Smooth muscle cell of the brain vasculature (primary cell): ENCODE data around the gene PKDCC.
A peak's percentile ranks its signal among the peaks of the same experiment; 100 is the strongest.
"Not testable (repeated sequence)": the region's sequence is repeated elsewhere in the genome, so short reads cannot be mapped to it uniquely, and the experiment has no call there.

ENCODE experiments used
- DNase-seq: peaks from one replicate; pipeline ENCODE4 v3.0.0-alpha.2; 2012; ENCODE audit warnings: low read depth, low spot score

The PKDCC gene

DNA sequence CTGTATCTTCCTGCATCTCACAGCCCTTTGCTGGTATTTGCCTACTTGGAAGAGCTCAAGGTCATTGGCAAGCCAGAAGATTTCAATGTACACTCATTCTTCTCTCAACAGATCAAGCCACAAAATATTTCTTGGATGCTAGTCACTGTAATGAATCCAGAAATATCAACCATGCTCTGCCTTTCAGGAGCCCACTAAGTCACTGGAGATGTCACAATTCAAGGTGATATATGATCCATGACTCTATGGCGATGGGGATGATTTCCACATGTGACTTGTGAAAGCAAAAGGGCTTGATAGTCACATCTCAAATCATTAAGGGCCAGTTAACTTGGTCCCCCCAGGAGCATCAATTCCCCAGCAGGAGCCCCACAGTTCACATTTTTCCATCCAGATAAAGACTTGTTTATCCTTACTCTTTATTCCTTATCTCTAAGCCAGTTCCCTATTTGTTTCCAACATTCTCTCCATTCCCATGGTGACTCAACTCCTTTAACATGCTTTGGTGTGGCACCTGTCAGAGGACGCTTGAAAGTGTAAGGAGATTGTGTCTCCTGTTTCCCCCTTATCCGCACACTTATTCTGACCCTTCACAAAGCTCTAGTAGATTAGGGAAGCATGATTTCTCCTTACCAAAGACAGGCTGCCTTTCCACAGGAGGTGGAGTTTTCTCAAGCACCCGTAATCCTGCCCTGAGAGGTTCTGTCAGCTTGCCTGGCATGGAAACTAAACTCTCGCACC, 15.8 kb downstream of the PKDCC start:
- no peak for DNase-seq

- no peak for DNase-seq
These were observed 16.7 kb downstream of the PKDCC start for GRCh38 chr2:42064417-42064942.

DNA sequence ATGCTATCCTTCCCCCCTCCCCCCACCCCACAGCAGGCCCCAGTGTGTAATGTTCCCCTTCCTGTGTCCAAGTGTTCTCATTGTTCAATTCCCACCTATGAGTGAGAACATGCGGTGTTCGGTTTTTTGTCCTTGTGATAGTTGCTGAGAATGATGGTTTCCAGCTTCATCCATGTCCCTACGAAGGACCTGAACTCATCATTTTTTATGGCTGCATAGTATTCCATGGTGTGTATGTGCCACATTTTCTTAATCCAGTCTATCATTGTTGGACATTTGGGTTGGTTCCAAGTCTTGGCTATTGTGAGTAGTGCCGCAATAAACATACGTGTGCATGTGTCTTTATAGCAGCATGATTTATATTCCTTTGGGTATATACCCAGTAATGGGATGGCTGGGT, 17.9 kb downstream of the PKDCC start:
- DNase-seq = not testable (repeated sequence)

GRCh38 chr2:42067001-42067400, 19.2 kb downstream of the PKDCC start:
- not testable (repeated sequence) for DNase-seq

GRCh38 chr2:42067521-42067920, 19.7 kb downstream of the PKDCC start:
- DNase-seq = no peak

DNA sequence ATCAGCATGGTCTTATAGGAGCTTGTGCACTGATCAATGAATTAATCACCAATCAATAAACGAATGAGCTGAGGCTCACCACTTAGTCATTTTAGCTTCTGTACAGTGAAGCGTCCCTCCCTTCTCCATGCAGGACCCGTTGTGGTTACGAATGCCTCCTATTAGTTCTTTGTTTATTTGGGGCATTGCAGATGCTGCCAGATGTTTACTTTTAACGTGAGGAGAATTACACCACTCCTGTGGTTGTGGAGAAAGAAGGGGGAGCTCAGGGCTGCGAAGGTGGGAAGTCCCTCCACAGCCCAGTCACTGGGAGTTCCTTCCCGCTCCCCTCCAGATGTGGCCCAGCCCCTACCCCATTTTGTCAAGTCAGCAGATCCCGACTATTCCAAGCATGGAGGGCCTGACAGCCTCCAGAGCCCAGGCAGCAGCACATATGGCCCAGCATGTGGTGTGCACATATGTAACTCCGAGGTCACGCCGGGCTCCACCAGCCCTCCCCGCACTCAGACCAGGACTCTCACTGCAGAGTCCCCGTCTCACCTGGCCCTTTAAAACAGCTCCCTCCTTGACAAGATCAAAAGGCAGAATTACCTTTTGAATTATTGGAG, 20.9 kb downstream of the PKDCC start:
- no peak for DNase-seq

DNA sequence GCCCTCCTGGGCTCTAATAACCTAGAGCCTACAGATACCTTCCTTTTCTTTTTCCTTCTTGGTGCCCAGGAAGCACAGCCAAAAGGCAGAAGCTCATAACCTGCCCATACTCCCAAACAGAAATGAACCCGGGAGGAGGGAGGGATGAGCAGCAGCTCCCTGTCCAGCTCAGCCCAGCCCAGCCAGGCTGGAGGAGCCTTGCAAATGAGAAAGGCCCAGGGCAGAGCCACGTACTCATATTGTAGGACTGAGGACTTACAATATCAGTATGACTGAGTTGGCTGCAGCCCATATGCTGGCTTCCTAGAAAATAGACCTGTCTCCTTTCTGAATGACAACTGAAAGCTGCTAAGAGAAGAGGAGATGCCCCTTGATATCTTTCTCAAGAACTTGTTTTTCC, 21.7 kb downstream of the PKDCC start:
- no peak for DNase-seq

DNA sequence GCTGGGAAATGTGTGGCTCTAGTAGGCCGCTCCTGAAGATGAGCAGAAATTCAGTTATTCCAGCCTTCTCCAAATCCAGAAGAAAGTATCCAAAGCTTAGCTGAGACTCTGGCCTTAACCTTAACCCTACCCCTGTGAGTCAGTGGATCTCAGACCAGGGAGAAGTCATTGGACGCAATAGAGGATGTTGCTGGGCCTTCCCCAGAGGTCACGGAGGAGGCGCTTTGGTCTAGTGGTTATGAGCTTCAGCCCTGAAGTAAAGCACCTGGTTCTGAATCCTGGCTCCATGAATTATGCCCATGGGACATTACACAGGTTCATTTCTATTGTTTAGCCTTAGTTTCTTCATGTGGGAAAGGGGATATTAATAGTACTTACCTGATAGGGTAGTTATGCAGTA, 24.0 kb downstream of the PKDCC start:
- no peak for DNase-seq

GRCh38 chr2:42072349-42073118, 24.7 kb downstream of the PKDCC start:
- DNase-seq = no peak

GRCh38 chr2:42073739-42074503, 26.1 kb downstream of the PKDCC start:
- no peak for DNase-seq

- DNase-seq = peak; percentile 57
These were observed 26.8 kb downstream of the PKDCC start for GRCh38 chr2:42074661-42075060.

GRCh38 chr2:42076357-42077225, 28.8 kb downstream of the PKDCC start:
- no peak for DNase-seq

GRCh38 chr2:42077343-42077742, 29.5 kb downstream of the PKDCC start:
- DNase-seq = no peak

- no peak for DNase-seq
These were observed 32.0 kb downstream of the PKDCC start for GRCh38 chr2:42079737-42080287.

DNA sequence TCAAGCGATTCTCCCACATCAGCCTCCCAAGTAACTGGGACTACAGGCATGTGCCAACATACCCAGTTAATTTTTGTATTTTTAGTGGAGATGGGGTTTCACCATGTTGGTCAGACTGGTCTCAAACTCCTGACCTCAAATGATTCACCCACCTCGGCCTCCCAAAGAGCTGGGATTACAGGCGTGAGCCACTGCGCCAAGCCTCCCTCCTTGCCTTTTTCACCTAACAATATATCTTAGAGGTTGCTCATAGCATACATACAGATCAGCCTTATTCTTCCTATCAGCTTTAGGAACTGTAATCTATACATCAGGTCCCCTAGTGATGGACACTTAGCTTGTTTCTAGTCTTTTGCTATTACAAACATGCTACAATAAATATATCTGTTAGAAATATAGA, 33.3 kb downstream of the PKDCC start:
- not testable (repeated sequence) for DNase-seq

DNA sequence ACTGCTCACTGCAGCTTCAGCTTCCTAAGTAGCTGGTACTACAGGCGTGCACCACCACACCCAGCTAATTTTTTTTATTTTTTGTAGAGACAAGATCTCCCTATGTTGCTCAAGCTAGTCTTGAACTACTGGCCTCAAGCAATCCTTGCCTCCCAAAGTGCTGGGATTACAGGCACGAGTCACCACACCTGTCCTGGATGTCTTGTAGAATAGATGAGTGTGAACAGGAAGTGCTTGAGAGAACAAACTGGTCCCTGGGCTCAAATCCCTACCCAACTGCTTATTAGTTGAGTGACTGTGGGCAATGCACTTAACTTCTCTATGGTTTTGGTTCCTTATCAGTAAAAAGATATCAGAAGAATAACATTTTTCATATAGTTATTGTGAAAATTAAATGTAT, 34.2 kb downstream of the PKDCC start:
- no peak for DNase-seq

- DNase-seq = peak; percentile 92
These were observed 36.4 kb downstream of the PKDCC start for GRCh38 chr2:42084231-42084671.

DNA sequence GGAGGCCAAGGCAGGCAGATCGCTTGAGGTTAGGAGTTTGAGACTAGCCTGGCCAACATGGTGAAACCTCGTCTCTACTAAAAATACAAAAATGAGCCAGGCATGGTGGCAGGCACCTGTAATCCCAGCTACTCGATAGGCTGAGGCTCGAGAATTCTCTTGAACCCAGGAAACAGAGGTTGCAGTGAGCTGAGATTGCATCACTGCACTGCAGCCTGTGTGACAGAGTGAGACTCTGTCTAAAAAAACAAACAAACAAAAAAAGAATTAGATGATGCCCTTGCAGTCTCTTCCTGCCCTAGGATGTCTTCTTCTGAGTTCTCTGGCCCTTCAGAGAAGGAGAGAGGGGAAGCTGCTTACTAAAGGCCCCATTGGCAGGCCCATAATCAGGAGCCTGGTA, 37.2 kb downstream of the PKDCC start:
- DNase-seq = not testable (repeated sequence)

DNA sequence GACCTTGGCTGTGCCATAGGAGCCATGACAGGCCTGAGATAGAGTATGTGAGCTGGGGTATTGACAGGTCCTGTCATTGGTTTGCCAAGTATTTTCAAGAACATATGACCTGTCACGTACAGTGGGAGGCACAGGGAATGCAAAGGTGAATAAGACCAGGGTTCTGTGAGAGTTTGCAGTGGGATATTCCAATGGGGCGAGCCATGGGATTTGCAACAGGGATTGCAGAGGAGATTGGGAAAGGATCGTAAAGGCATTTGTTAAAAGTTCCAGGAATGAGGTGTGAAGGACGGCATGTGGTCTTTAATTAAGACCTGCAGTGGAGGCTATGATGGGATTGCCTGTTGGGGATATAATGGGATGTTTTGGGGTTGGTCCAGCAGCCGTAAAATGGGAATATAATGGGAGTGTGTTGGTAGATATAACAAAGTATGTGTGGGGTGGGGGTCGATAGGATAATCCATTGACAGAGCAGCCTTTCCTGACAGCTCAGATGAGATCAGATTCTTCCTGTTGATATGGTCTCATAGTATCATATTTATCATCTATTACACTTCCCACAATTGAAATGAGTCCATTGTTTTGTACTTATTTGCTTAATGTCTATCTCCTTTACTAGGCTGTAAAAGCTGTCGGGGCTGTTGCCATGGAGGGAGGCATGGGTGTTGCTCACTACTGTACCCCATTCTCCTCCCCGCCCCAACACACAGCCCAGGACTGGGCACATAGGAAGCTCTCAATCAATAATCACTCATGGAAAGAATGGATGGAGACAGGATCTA, 38.1 kb downstream of the PKDCC start:
- no peak for DNase-seq
